ENCODE measurements around the gene ZDHHC16.

The ZDHHC16 gene

GRCh38 chr10:97427571-97428179, 18.3 kb upstream of the ZDHHC16 start:
- Histone ChIP-seq H3K4me1 (ENCODE audit: control insufficient read depth in 1 of 2, insufficient read depth in 1 of 2, low read depth in 1 of 2, low read length in 1 of 2) (peaks cover 63 to 65% of the 10 kb centered on the region in 2 experiments), H3K4me3 (ENCODE audit: low read depth in 1 of 2, low read length in 1 of 2) (peak overlapping the region; percentile 74 to 96), H3K27ac (peak overlapping the region; percentile 93), H3K36me3 (peaks cover 32% of the 10 kb centered on the region), H3K9me3 (no peaks in the 10 kb centered on the region), H3K27me3 (no peaks in the 10 kb centered on the region)
- TF ChIP-seq CTCF (IDR thresholded peaks at IDR 0.05): no peak

- H3K4me3 ChIP-seq (ENCODE audit: low read depth in 1 of 2, low read length in 1 of 2): peak overlapping the region; percentile 28 to 74
- no peak for TF ChIP-seq CTCF (IDR thresholded peaks at IDR 0.05)
- H3K4me1 ChIP-seq (ENCODE audit: control insufficient read depth in 1 of 2, insufficient read depth in 1 of 2, low read depth in 1 of 2, low read length in 1 of 2): peaks cover 54 to 56% of the 10 kb centered on the region in 2 experiments
- peak overlapping the region; percentile 93 for H3K27ac ChIP-seq
- peaks cover 39% of the 10 kb centered on the region for H3K36me3 ChIP-seq
- H3K27me3 ChIP-seq: no peaks in the 10 kb centered on the region
- no peaks in the 10 kb centered on the region for H3K9me3 ChIP-seq
Measured at GRCh38 chr10:97428572-97428981, 17.4 kb upstream of the ZDHHC16 start.

GRCh38 chr10:97434055-97434454, 11.9 kb upstream of the ZDHHC16 start:
- no peaks in the 10 kb centered on the region for H3K9me3 ChIP-seq
- no peaks in the 10 kb centered on the region for H3K27me3 ChIP-seq
- H3K4me3 ChIP-seq (ENCODE audit: low read depth in 1 of 2, low read length in 1 of 2): no peak overlapping the region
- H3K4me1 ChIP-seq (ENCODE audit: control insufficient read depth in 1 of 2, insufficient read depth in 1 of 2, low read depth in 1 of 2, low read length in 1 of 2): peaks cover 6 to 9% of the 10 kb centered on the region in 2 experiments
- peaks cover 82% of the 10 kb centered on the region for H3K36me3 ChIP-seq
- TF ChIP-seq CTCF (IDR thresholded peaks at IDR 0.05): no peak
- H3K27ac ChIP-seq: peak overlapping the region; percentile 43

GRCh38 chr10:97434557-97434956, 11.4 kb upstream of the ZDHHC16 start:
- Histone ChIP-seq H3K4me1 (ENCODE audit: control insufficient read depth in 1 of 2, insufficient read depth in 1 of 2, low read depth in 1 of 2, low read length in 1 of 2) (peaks cover 1 to 4% of the 10 kb centered on the region in 2 experiments), H3K4me3 (ENCODE audit: low read depth in 1 of 2, low read length in 1 of 2) (no peak overlapping the region), H3K27me3 (no peaks in the 10 kb centered on the region), H3K36me3 (peaks cover 84% of the 10 kb centered on the region), H3K27ac (peak overlapping the region; percentile 43), H3K9me3 (no peaks in the 10 kb centered on the region)
- no peak for TF ChIP-seq CTCF (IDR thresholded peaks at IDR 0.05)

- TF ChIP-seq CTCF (IDR thresholded peaks at IDR 0.05): no peak
- no peak overlapping the region for H3K4me3 ChIP-seq (ENCODE audit: low read depth in 1 of 2, low read length in 1 of 2)
- H3K9me3 ChIP-seq: no peaks in the 10 kb centered on the region
- peak overlapping the region; percentile 11 for H3K27ac ChIP-seq
- H3K36me3 ChIP-seq: peaks cover 84% of the 10 kb centered on the region
- no peaks in the 10 kb centered on the region for H3K27me3 ChIP-seq
- H3K4me1 ChIP-seq (ENCODE audit: control insufficient read depth in 1 of 2, insufficient read depth in 1 of 2, low read depth in 1 of 2, low read length in 1 of 2): no peaks in the 10 kb centered on the region
Measured at GRCh38 chr10:97435211-97435610, 10.8 kb upstream of the ZDHHC16 start.
